Gastrocnemius medialis (tissue), 4 donors: ENCODE data around the gene MACC1. TPM values are rescaled to one million over a fixed set of nuclear protein-coding genes. Genes with fewer than 3 reads are reported as not detected.

Experiments used
- ATAC-seq, 2 donors: fragments of 150-250 bp; one replicate each; pipeline ENCODE4 v1.9.1; 2016
- DNase-seq, 2 donors: peaks; one replicate each; pipeline ENCODE4 v3.0.0-alpha.2; 2019
- H3K27ac ChIP-seq, 4 donors: fragments of 200-600 bp; sonication (generic); 1 replicate in 1 of 4; 2 replicates in 3 of 4; pipeline ENCODE4 v1.5.1; 2016 to 2018; ENCODE audit warnings: mild to moderate bottlenecking in 2 of 4, moderate library complexity in 1 of 4
- H3K27me3 ChIP-seq, 3 donors: fragments of 200-600 bp; sonication (generic) in 2 of 3; 1 replicate in 1 of 3; 2 replicates in 2 of 3; pipeline versions ENCODE4 v1.5.1 to v1.6.0; 2016 to 2019; ENCODE audit warnings: mild to moderate bottlenecking in 1 of 3, moderate library complexity in 1 of 3
- H3K36me3 ChIP-seq, 2 donors: fragments of 200-600 bp; sonication (generic) in 1 of 2; one replicate each; pipeline ENCODE4 v1.5.1; 2017 to 2018
- H3K4me1 ChIP-seq, 2 donors: fragments of 200-600 bp; sonication (generic) in 1 of 2; one replicate each; pipeline ENCODE4 v1.5.1; 2016 to 2017; ENCODE audit warnings: mild to moderate bottlenecking in 2 of 2
- H3K4me3 ChIP-seq, 4 donors: fragments of 200-600 bp; sonication (generic) in 3 of 4; 1 replicate in 1 of 4; 2 replicates in 3 of 4; pipeline ENCODE4 v1.5.1; 2016 to 2019; ENCODE audit warnings: mild to moderate bottlenecking in 2 of 4
- H3K9me3 ChIP-seq, 3 donors: fragments of 200-600 bp; sonication (generic) in 2 of 3; 1 replicate in 1 of 3; 2 replicates in 2 of 3; pipeline ENCODE4 v1.5.1; 2016 to 2019
- POLR2A ChIP-seq, 2 donors: fragments of 450-650 bp; IDR thresholded peaks; one replicate each; pipeline ENCODE4 v1.6.1; 2017; ENCODE audit warnings: antibody characterized with exemption in 2 of 2, mild to moderate bottlenecking in 2 of 2, moderate library complexity in 2 of 2
- in situ Hi-C, 4 donors: fragments of 200-750 bp; cut with MboI; loops; one replicate each; pipeline versions ENCODE4 v1.15.0 to v1.8.0; 2017; ENCODE audit warnings: low sequenced_read_pairs in 4 of 4
- intact Hi-C: fragments of 100-400 bp; cut with DNase I; formaldehyde crosslinking; loops from one replicate; pipeline ENCODE4 v1.15.1; 2023; ENCODE audit warnings: low total_unique reads
- total RNA-seq, 4 donors: library from RNA; depleted of rRNA; stranded (reverse); fragments of >200 nt; gene quantifications; one replicate each; pipeline versions ENCODE4 v1.1.0 to v1.2.3, GENCODE V29; 2016
- TF ChIP-seq, protein P1 (sequence below), 5 experiments: fragments of 450-650 bp in 3 of 5; fragments of 200-600 bp in 2 of 5; sonication (generic) in 2 of 5; IDR thresholded peaks in 4 of 5; conservative IDR thresholded peaks in 1 of 5; 1 replicate in 4 of 5; 2 replicates in 1 of 5; pipeline ENCODE4 v1.5.1; 2016 to 2019; ENCODE audit warnings: antibody characterized with exemption in 5 of 5, mild to moderate bottlenecking in 3 of 5, moderate library complexity in 3 of 5

MACC1 gene, protein sequence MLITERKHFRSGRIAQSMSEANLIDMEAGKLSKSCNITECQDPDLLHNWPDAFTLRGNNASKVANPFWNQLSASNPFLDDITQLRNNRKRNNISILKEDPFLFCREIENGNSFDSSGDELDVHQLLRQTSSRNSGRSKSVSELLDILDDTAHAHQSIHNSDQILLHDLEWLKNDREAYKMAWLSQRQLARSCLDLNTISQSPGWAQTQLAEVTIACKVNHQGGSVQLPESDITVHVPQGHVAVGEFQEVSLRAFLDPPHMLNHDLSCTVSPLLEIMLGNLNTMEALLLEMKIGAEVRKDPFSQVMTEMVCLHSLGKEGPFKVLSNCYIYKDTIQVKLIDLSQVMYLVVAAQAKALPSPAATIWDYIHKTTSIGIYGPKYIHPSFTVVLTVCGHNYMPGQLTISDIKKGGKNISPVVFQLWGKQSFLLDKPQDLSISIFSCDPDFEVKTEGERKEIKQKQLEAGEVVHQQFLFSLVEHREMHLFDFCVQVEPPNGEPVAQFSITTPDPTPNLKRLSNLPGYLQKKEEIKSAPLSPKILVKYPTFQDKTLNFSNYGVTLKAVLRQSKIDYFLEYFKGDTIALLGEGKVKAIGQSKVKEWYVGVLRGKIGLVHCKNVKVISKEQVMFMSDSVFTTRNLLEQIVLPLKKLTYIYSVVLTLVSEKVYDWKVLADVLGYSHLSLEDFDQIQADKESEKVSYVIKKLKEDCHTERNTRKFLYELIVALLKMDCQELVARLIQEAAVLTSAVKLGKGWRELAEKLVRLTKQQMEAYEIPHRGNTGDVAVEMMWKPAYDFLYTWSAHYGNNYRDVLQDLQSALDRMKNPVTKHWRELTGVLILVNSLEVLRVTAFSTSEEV
- total RNA-seq: not detected

DNA sequence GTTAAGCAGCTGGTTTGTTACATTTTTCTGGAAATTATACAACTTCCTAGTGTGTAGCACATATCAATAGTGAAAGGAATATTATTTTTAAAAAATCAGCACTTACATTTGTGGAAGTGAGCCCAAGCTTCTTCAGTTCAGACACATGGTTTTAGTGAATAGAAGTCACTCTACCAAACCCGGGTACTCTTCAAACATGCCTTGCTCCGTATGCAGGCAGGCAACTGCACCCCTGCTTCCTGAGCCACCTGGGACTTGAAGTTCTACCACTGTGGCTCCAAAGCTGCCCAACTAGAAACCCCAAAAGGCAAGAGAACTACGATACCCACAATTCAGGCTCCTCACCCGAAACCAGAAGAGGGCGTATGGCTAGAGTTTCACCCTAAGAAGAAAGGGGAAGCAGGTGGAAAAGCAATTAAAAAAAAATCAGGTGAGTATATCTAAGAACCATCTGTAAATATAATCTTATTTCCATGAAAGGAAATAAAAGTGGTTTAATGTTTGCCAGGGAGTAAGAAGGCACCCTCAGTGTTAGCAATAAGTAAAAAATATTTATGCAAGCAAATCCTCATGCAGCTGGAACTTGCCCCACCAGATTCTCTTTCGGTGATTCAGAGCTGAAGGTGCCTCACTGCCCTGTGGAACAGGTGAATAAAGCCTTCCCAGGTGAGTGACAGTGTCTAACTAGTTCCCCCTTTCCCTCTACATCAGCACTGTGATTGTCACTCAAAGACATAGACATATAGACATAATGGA lies at the start of gene MACC1:
Gene MACC1, minus strand, starts transcription at position 192 of the 756 bp plus-strand sequence. CDS start 55,522 bp downstream, outside the sequence.
- in situ Hi-C loops (no loop called here), intact Hi-C loops (no loop called here)
- Histone ChIP-seq H3K9me3 (no peaks in the 10 kb centered on the region), H3K4me1 (no peaks in the 10 kb centered on the region), H3K4me3 (no peak within 1 kb of the TSS), H3K36me3 (no peaks in the 10 kb centered on the region), H3K27ac (no peak within 1 kb of the TSS), H3K27me3 (no peaks in the 10 kb centered on the region)
- no peak for TF ChIP-seq POLR2A (IDR thresholded peaks at IDR 0.05)
- TF ChIP-seq, protein P1, sequence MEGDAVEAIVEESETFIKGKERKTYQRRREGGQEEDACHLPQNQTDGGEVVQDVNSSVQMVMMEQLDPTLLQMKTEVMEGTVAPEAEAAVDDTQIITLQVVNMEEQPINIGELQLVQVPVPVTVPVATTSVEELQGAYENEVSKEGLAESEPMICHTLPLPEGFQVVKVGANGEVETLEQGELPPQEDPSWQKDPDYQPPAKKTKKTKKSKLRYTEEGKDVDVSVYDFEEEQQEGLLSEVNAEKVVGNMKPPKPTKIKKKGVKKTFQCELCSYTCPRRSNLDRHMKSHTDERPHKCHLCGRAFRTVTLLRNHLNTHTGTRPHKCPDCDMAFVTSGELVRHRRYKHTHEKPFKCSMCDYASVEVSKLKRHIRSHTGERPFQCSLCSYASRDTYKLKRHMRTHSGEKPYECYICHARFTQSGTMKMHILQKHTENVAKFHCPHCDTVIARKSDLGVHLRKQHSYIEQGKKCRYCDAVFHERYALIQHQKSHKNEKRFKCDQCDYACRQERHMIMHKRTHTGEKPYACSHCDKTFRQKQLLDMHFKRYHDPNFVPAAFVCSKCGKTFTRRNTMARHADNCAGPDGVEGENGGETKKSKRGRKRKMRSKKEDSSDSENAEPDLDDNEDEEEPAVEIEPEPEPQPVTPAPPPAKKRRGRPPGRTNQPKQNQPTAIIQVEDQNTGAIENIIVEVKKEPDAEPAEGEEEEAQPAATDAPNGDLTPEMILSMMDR (IDR thresholded peaks at IDR 0.05 in 4 of 5, conservative IDR thresholded peaks at IDR 0.05 in 1 of 5): no peak
- ATAC-seq: no peak
- no peak for DNase-seq

DNA sequence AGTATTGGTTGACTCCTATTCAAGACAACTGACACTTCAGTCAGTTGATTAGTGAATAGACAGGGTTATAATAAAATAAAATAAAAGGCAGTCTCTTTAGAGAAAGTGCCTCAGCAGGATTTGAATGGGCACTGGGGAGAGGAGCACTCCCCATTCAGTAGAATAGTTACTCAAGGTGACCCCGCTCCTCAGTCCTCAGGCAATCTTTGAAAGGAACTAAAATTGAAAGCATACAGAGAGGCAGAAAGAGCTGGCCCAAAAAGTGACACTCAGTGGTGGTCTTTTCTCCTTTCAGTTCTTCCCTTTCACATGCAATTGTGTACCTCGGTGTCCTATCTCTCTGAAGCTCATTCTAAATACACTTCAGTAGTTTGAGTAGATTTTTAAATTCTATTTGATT lies 47.4 kb upstream of the MACC1 start:
- ATAC-seq (no peak), DNase-seq (no peak)
- Histone ChIP-seq H3K27me3 (no peaks in the 10 kb centered on the region), H3K4me1 (no peaks in the 10 kb centered on the region), H3K36me3 (no peaks in the 10 kb centered on the region), H3K27ac (no peak overlapping the region), H3K4me3 (no peak overlapping the region), H3K9me3 (no peaks in the 10 kb centered on the region)
- TF ChIP-seq, protein P1 (IDR thresholded peaks at IDR 0.05 in 4 of 5, conservative IDR thresholded peaks at IDR 0.05 in 1 of 5): no peak
- TF ChIP-seq POLR2A (IDR thresholded peaks at IDR 0.05): no peak
- in situ Hi-C loops (no loop called here), intact Hi-C loops (no loop called here)

DNA sequence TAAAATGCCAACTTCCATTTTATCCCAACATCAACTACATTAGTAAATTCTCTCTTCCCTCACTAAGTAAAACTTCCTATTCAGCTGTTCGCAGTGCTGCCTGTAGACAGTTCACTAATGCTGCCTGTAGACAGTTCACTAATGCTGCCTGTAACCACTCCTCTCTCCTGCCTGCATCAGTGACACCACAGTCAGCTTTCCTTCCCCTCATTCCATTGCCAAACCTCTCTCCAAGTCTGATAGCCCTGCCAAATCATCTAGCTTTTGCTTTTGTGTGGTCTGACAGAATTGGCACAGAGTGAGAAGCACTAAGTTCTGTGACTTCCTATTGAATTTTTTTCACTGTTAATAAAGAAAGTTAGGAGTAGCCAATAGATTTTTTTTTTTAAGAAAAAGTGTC lies 43.0 kb upstream of the MACC1 start:
- H3K4me3 ChIP-seq: no peak overlapping the region
- no peaks in the 10 kb centered on the region for H3K36me3 ChIP-seq
- ATAC-seq (no peak), DNase-seq (no peak)
- intact Hi-C loops: no loop called here
- no peak overlapping the region for H3K27ac ChIP-seq
- in situ Hi-C loops: no loop called here
- no peaks in the 10 kb centered on the region for H3K27me3 ChIP-seq
- no peaks in the 10 kb centered on the region for H3K4me1 ChIP-seq
- no peak for TF ChIP-seq POLR2A (IDR thresholded peaks at IDR 0.05)
- no peaks in the 10 kb centered on the region for H3K9me3 ChIP-seq

DNA sequence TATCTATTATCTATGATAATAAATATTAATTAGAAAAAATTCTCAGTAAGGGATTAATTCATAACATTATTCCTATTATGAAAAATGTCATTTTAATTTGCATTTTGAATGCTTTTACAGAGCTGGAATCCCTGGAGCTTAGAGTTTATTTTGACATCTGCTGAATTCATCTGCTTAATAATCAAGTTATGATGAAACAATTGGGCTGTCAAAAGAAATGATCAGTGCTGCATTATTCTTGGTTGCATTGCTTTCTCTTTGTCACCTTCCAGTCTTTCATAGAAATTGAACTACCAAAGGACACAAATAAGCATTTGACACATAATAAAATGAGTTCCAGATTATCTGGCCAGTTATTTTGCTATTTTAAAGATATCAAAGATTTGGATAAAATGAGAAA lies 40.0 kb upstream of the MACC1 start:
- no peaks in the 10 kb centered on the region for H3K9me3 ChIP-seq
- ATAC-seq: no peak
- TF ChIP-seq POLR2A (IDR thresholded peaks at IDR 0.05): no peak
- TF ChIP-seq, protein P1 (IDR thresholded peaks at IDR 0.05 in 4 of 5, conservative IDR thresholded peaks at IDR 0.05 in 1 of 5): no peak
- H3K27me3 ChIP-seq: no peaks in the 10 kb centered on the region
- H3K36me3 ChIP-seq: no peaks in the 10 kb centered on the region
- no peaks in the 10 kb centered on the region for H3K4me1 ChIP-seq
- no peak for DNase-seq
- in situ Hi-C loops (no loop called here), intact Hi-C loops (no loop called here)
- no peak overlapping the region for H3K27ac ChIP-seq
- H3K4me3 ChIP-seq: no peak overlapping the region
